COLO829 (cell line): ENCODE data around the gene PCSK5.
"Not testable (repeated sequence)": the region's sequence is repeated elsewhere in the genome, so short reads cannot be mapped to it uniquely, and the experiment has no call there.

Experiments used
- DNase-seq: peaks from one replicate; pipeline ENCODE4 v3.0.0; 2012; ENCODE audit warnings: low spot score

Gene PCSK5

DNA sequence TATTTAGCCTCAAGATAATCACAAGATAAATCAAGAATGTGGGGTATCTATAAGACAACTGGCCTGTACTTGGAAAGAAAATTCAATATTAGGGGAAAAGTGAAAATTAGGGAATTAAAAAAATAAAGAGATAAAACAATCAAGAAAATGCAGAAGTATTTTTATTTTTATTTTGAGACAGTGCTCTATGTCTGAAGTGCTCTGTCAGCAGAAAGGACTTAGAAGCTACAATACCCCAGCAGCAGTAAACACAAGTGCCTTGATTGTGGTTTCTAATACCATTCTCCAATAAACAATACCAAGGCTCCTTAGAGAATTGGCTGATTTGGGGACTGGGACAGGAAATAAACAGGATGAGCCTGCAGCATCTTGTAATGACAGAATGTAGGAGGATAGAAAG is 358.8 kb downstream of the PCSK5 start:
- DNase-seq = no peak

DNA sequence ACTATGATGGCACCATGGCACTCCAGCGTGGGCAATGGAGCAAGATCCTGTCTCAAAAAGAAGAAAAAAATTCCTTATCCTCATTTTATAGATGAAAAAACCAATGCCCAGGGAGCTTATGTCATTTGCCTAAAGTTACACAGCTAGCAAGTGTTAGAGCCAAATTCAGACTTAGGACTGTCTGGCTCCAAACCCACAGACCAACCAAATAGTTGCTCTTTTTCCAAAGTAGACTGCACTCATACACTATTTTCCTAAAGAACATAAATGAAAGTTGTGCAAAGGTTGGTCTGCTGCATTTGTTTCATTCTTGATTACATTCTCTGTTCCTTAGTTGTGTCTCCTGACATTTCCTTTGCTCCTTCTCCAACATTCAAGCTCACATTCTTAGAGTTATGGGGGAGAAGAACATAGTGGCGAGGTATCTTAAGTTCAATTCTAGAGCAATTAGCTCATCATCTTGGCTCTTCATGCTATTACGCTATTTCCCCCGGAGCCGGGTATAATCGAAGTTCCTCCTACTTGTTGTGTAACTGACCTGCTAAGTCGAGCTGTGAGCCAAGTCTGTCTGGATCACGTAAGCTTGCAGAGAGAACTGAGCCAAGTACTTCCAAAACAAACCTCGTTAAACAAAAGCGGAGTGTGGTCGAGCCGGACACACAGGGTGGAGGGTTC is 365.4 kb downstream of the PCSK5 start:
- no peak for DNase-seq

DNA sequence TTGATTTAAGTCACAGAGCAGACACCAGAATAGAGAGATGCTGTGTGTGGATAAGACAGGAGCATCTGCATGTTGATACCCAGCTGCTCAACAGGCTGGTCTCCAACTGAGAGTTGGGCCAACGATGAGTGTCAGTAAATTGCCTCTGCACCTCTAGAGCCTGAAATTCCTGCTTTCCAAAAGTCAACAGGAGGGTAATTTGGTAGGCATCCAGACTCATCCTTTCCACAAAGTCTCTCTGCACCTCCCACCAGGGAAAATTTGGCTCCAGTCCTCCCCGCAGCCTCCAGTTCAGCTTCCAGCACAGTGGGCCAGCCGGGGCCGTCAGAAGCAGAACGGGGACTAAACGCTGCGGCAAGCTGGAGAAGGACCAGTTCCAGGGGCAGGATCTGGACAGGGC is 366.8 kb downstream of the PCSK5 start:
- no peak for DNase-seq

GRCh38 chr9:76266649-76267283 is 376.3 kb downstream of the PCSK5 start:
- DNase-seq = no peak

- DNase-seq = no peak
These were observed 376.8 kb downstream of the PCSK5 start for GRCh38 chr9:76267284-76267652.

GRCh38 chr9:76269789-76270188 is 379.3 kb downstream of the PCSK5 start:
- no peak for DNase-seq

DNA sequence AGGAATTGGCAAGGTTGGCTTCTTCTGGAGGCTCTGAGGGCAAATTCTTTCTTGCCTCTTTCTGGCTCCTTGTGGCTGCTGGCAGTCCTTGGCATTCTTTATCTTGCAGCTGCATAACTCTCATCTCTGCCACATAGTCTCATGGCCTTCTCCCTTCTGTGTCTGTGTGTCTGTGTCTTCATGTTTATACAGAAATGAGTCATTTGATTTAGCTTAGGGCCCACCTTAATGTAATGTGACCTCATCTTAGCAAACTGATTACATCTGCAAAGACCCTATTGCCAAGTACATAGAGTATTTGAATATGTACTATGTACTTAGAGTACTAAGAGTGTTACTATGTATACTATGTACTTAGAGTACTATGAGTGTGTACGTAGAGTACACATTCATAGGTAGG is 381.3 kb downstream of the PCSK5 start:
- DNase-seq = no peak

DNA sequence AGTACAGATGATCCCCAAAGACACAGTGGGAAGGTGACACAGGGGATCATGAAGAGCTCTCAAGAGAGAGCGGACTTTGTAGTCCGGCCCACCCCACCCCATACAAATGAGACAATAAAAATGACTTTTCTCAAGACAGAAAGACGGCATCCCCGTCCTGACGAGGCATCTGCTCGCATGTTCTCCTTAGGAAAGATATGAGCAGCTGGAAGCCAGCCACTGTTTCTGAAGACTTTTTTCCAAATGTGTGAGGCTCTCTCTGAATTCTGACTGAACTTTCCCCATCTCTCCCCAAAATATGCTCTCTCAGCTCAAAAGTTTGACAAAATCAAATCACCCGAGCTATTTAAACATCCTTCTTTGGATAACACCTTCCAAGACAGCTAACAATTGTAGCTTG is 398.6 kb downstream of the PCSK5 start:
- DNase-seq = no peak

DNA sequence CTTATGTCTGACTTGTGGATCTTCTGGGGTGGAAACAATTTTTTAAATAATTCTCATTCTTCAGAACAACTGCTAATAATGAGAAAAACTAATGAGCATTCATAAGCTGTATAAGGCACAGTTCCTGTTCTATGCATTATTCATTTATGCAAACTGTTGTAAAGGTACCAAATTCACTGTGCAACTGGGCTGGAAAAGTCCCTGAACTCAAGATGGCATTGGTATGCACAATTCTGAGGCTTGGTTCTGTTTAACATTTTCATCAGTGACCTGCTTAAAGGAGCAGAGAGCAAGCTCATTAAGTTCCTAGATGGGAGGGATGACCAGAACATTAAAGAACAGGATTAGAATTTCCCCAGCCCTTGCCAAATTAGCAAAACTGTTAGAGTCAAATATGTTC is 399.2 kb downstream of the PCSK5 start:
- DNase-seq = no peak

DNA sequence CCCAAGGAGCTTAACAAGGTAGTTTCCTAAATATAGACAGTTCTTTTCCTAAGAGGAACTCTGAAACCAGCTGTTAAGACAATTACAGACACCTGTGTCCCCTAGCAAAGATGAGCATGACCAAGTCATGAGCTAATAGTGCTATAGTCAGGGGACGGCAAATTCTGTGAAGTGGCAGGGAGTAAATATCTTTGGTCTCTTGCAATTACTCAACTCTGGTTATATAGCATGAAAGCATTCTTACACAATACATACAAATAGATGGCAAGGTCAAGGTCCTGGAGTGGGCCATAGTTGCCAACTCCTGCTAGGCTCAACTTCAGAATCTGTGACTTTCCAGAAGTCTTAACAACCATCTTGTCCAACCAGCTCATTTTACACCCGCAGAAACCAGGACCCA is 400.1 kb downstream of the PCSK5 start:
- no peak for DNase-seq

DNA sequence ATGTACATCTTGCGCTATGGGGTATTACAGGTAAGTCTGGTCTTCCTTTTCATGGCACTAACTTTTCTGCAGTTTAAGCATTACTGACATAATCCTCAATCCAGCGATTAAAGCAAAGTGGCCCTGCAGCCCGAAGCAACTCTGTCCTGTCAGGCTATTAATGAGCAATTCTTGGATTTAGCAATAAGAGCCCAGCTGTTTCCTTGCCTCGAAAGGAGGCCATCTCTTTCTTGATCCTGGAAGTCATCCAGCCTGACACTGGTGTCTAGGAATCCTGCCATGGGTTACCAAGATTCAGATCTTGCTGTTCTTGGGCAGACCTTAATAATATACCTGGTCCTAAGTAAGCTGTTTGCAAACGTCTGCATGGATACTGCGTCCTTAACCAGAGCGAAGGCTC is 401.8 kb downstream of the PCSK5 start:
- no peak for DNase-seq

GRCh38 chr9:76292658-76293057 is 402.2 kb downstream of the PCSK5 start:
- no peak for DNase-seq

DNA sequence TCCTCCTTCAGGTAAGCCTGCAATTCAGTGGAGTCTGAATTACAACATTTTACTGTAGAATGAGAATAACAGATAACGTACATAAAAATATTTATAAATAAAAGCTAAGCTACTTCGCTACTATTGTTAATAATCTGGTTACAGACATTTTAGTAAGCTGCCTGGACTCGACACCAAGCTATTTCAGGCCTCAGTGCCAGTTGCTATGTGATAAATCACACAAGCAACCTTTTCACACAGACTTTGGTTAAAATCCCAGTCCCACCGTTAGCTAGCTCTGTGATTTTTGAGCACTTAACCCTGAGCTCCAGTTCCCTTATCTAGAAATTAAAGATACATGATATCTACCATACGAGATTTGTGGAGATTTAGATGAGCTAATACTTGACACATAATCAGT is 403.8 kb downstream of the PCSK5 start:
- DNase-seq = no peak

DNA sequence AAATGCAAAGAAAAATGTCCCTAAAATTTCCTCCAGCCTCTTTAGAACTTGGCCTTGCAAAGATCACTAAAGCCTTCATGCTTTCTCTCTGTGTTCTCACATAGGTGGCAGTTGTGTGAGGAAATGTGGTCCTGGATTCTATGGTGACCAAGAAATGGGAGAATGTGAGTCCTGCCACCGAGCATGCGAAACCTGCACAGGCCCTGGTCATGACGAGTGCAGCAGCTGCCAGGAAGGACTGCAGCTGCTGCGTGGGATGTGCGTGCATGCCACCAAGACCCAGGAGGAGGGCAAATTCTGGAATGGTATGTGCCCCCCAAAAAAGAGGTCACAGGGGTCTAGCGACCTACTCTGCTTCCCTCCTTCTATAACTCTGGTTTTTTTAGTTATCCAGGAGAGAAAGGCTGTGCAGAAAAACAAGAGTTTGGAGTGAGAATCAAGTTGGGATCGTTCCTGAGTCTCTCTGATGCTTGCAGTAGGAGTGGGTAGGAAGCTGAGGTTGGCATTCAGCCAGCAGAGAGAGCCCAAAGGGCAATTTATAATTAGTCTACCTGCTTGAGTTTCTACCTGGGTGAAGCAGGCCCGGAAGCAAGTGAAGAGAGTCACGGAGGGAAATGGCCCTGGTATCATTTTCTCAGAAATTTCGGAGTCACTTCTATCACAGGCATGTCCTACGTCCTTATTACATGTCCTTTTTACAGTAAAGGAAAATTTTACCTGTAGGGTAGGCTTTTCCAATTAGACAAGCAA is 406.3 kb downstream of the PCSK5 start:
- no peak for DNase-seq

DNA sequence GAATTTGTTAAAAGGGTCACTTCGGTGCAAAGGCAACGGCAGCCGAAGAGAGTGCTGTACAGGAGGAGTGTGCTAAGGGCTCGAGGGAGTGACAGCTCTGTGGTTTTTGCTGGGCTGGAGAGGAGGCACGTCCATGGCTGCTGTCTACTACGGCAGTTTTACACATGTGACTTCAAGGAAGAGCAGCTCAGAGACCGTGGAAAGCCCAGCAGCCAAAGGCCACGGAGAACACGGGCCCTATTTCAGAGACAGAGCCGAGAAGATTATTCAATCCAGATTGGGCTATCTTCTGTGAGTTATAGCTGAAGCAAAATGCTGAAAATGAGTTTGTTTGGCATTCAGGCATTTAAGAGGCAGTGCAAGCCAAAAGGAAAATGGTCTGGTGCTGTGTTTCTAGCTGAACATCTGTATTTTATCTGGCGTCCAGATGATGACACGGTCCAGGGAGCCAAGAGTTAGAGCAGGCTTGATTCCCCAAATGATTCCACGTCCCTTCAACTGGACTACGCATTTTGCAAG is 407.3 kb downstream of the PCSK5 start:
- DNase-seq = no peak

- no peak for DNase-seq
These were observed 408.2 kb downstream of the PCSK5 start for GRCh38 chr9:76298521-76299144.

GRCh38 chr9:76302543-76302942 is 412.1 kb downstream of the PCSK5 start:
- DNase-seq = no peak

- DNase-seq = peak; percentile 46
These were observed 412.6 kb downstream of the PCSK5 start for GRCh38 chr9:76302947-76303550.

DNA sequence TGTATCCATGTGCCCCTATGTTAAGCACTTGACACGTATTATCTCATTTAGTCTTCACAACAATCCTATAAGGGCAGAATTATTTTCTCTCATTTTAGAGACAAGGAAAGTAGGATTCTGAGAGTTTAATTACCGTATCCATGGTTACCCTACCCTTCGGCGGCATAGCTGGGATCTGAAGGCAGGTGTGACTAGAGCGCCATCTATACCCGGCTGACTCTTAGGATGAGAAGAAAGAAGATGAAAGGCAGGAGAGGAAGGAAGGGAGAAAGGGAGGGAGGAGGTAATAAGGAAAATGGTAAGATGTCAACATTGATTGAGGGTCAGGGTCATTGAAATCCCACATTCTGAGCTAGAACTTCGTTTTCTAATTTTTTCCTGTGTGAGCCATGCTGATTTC is 416.6 kb downstream of the PCSK5 start:
- DNase-seq = not testable (repeated sequence)

DNA sequence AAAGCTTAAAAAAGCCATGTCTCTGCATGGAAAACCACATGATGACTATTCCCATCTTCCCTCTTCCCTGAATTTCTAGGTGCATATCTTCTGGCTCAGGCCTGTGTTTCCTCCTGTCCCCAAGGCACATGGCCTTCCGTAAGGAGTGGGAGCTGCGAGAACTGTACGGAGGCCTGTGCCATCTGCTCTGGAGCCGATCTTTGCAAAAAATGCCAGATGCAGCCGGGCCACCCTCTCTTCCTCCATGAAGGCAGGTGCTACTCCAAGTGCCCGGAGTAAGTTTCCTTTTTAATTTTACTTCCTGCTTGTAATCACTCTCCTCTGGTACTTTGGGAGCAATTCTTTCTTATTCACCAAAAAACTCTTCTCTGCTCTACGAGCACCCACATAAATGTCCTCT is 420.1 kb downstream of the PCSK5 start:
- no peak for DNase-seq

DNA sequence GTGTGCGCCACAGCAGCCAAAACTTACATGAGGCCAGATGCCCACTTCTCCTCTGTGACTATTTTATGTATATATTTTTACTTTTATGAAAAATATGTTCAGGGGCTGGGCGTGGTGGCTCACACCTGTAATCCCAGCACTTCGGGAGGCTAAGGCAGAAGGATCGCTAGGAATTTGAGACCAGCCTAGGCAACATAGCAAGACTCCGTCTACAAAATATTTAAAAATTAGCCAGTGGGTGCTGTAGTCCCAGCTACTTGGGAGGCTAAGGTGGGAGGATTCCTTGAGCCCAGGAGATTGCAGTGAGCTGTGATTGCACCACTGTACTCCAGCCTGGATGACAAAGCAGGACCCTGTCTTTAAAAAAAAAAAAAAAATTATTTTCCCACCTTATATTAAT is 420.5 kb downstream of the PCSK5 start:
- no peak for DNase-seq

- DNase-seq = no peak
These were observed 421.1 kb downstream of the PCSK5 start for GRCh38 chr9:76311537-76311936.
